HepG2 (cell line): ENCODE data around the gene POLR3E. TPM values are rescaled to one million over a fixed set of nuclear protein-coding genes. Genes with fewer than 3 reads are reported as not detected.

Experiments
- CBX2 ChIP-seq, 2 experiments: fragments of 200-600 bp in 1 of 2; sonication (generic); formaldehyde crosslinking in 1 of 2; IDR thresholded peaks; 2 replicates each; pipeline versions ENCODE4 v1.7.0 to v1.8.1; 2018 to 2022; ENCODE audit warnings: low read depth in 2 of 2, low read length in 1 of 2, mild to moderate bottlenecking in 1 of 2, missing genetic modification reagents in 1 of 2
- CENPBD1 ChIP-seq: sonication (generic); formaldehyde crosslinking; IDR thresholded peaks from 2 replicates; pipeline ENCODE4 v1.8.0; 2022; ENCODE audit warnings: missing genetic modification reagents, low read depth, mild to moderate bottlenecking, borderline replicate concordance
- GFI1 ChIP-seq: sonication (generic); formaldehyde crosslinking; IDR thresholded peaks from 2 replicates; pipeline ENCODE4 v1.5.0; 2020; ENCODE audit warnings: missing genetic modification reagents, mild to moderate bottlenecking, borderline replicate concordance
- HNF4A ChIP-seq: sonication (generic); formaldehyde crosslinking; IDR thresholded peaks from 2 replicates; pipeline ENCODE4 v1.4.0; 2020; ENCODE audit warnings: missing genetic modification reagents
- HNF4G ChIP-seq, 2 experiments: sonication (generic) in 1 of 2; formaldehyde crosslinking in 1 of 2; IDR thresholded peaks; 2 replicates each; pipeline versions ENCODE4 v1.4.0 to v1.6.1; 2011 to 2020; ENCODE audit warnings: borderline replicate concordance in 2 of 2, low read depth in 2 of 2, mild to moderate bottlenecking in 2 of 2, low read length in 1 of 2, missing genetic modification reagents in 1 of 2, moderate library complexity in 1 of 2
- NR2F1 ChIP-seq, 2 experiments: fragments of 450-650 bp in 1 of 2; formaldehyde crosslinking in 1 of 2; IDR thresholded peaks; 2 replicates each; pipeline versions ENCODE4 v1.5.0 to v1.6.1; 2016 to 2020; ENCODE audit warnings: mild to moderate bottlenecking in 1 of 2, missing compliant biosample characterization in 1 of 2, missing genetic modification reagents in 1 of 2, moderate library complexity in 1 of 2
- PPARG ChIP-seq: conservative IDR thresholded peaks from 2 replicates; pipeline ENCODE4 v1.6.1; 2016; ENCODE audit warnings: missing biosample characterization, missing genetic modification reagents
- TCF7L2 ChIP-seq: IDR thresholded peaks from 2 replicates; pipeline ENCODE4 v1.6.1; 2011; ENCODE audit warnings: mild to moderate bottlenecking, low read depth, low read length, moderate library complexity
- ZKSCAN1 ChIP-seq: fragments of 150-350 bp; IDR thresholded peaks from 2 replicates; pipeline ENCODE4 v1.6.1; 2014; ENCODE audit warnings: low read length
- ZNF142 ChIP-seq: sonication (generic); formaldehyde crosslinking; IDR thresholded peaks from 2 replicates; pipeline ENCODE4 v1.4.0; 2020; ENCODE audit warnings: missing genetic modification reagents
- ZNF414 ChIP-seq: sonication (generic); formaldehyde crosslinking; IDR thresholded peaks from 2 replicates; pipeline ENCODE4 v1.5.0; 2020; ENCODE audit warnings: missing genetic modification reagents
- ZNF496 ChIP-seq: sonication (generic); formaldehyde crosslinking; IDR thresholded peaks from 2 replicates; pipeline ENCODE4 v1.8.1; 2023; ENCODE audit warnings: mild to moderate bottlenecking, moderate library complexity, missing genetic modification reagents; ENCODE audit not compliant: insufficient replicate concordance
- ZNF710 ChIP-seq: sonication (generic); formaldehyde crosslinking; IDR thresholded peaks from 2 replicates; pipeline ENCODE4 v1.5.0; 2020; ENCODE audit warnings: mild to moderate bottlenecking, missing genetic modification reagents, borderline replicate concordance
- ZNF749 ChIP-seq: sonication (generic); formaldehyde crosslinking; IDR thresholded peaks from 2 replicates; pipeline ENCODE4 v1.8.0; 2022; ENCODE audit warnings: mild to moderate bottlenecking, missing genetic modification reagents, moderate library complexity, borderline replicate concordance
- ZNF761 ChIP-seq: sonication (generic); formaldehyde crosslinking; conservative IDR thresholded peaks from 2 replicates; pipeline ENCODE4 v1.4.0; 2020; ENCODE audit warnings: mild to moderate bottlenecking, missing genetic modification reagents
- ZNF879 ChIP-seq: sonication (generic); formaldehyde crosslinking; IDR thresholded peaks from 2 replicates; pipeline ENCODE4 v1.8.1; 2023; ENCODE audit warnings: missing genetic modification reagents
- ZSCAN22 ChIP-seq: sonication (generic); formaldehyde crosslinking; IDR thresholded peaks from 2 replicates; pipeline ENCODE4 v1.4.0; 2020; ENCODE audit warnings: mild to moderate bottlenecking, missing genetic modification reagents
- polyA plus RNA-seq, 8 experiments: library from polyadenylated mRNA; depleted of rRNA in 3 of 8; stranded (reverse) in 7 of 8; unstranded in 1 of 8; fragments of >200 nt; fragmentation: Illumina TruSeq in 4 of 8; extraction: Trizol in 4 of 8; gene quantifications; 2 replicates each; pipeline versions ENCODE4 v1.2.1 to v1.2.3, GENCODE V29; 2011 to 2016; ENCODE audit warnings: low read depth in 4 of 8, missing spikeins in 1 of 8, mixed read lengths in 1 of 8; ENCODE audit not compliant: insufficient read depth in 1 of 8
- total RNA-seq, 5 experiments: library from RNA; depleted of rRNA; stranded (reverse); fragments of >200 nt; fragmentation: Illumina TruSeq; extraction: Trizol; gene quantifications; 2 replicates each; pipeline ENCODE4 v1.2.3, GENCODE V29; 2016; ENCODE audit warnings: low read depth in 1 of 5

The POLR3E gene
- total and polyA plus RNA-seq, 2 of the 13 experiments (the other 11 are each of a cell fraction or from before 2014, with no cell fraction given): 135 to 262 TPM

- TF ChIP-seq ZNF879 (CRISPR knock-in tag) (no peak), ZNF749 (CRISPR knock-in tag) (no peak), CENPBD1 (CRISPR knock-in tag) (no peak), ZKSCAN1 (0 out of 2 replicates have a peak, but pooled peaks have one; percentile 26), ZNF414 (CRISPR knock-in tag) (no peak), ZNF710 (CRISPR knock-in tag) (no peak), CBX2 (IDR thresholded peaks at IDR 0.05; ENCODE audit: low read depth, low read length) (no peak), CBX2 (CRISPR knock-in tag; IDR thresholded peaks at IDR 0.05; ENCODE audit: low read depth) (no peak), ZNF142 (no peak), ZSCAN22 (CRISPR knock-in tag) (0 out of 2 replicates have a peak, but pooled peaks have one; percentile 53), PPARG (CRISPR knock-in tag) (peak; percentile 67; the same call in 1 of the 2 replicates), NR2F1 (CRISPR knock-in tag; IDR thresholded peaks at IDR 0.05) (no peak), HNF4A (peak; percentile 55; the same call in 1 of the 2 replicates), GFI1 (CRISPR knock-in tag) (no peak), ZNF496 (no peak), TCF7L2 (no peak), HNF4G (IDR thresholded peaks at IDR 0.05; ENCODE audit: borderline replicate concordance, low read depth, low read length) (peak; percentile 70; the same call in 1 of the 2 replicates), HNF4G (CRISPR knock-in tag; IDR thresholded peaks at IDR 0.05; ENCODE audit: borderline replicate concordance, low read depth) (no peak), ZNF761 (CRISPR knock-in tag) (no peak)
Observed at GRCh38 chr16:22353191-22353919, 56.1 kb downstream of the POLR3E start (continued).
